CD4-positive, alpha-beta T cell treated with Interleukin-15 for 1 hour (primary cell): ENCODE results near the gene STK40.
A peak's percentile ranks its signal among the peaks of the same experiment; 100 is the strongest.

Source experiments
- DNase-seq: peaks from one replicate; pipeline ENCODE4 v3.0.0-alpha.2; 2020

STK40 gene

DNA sequence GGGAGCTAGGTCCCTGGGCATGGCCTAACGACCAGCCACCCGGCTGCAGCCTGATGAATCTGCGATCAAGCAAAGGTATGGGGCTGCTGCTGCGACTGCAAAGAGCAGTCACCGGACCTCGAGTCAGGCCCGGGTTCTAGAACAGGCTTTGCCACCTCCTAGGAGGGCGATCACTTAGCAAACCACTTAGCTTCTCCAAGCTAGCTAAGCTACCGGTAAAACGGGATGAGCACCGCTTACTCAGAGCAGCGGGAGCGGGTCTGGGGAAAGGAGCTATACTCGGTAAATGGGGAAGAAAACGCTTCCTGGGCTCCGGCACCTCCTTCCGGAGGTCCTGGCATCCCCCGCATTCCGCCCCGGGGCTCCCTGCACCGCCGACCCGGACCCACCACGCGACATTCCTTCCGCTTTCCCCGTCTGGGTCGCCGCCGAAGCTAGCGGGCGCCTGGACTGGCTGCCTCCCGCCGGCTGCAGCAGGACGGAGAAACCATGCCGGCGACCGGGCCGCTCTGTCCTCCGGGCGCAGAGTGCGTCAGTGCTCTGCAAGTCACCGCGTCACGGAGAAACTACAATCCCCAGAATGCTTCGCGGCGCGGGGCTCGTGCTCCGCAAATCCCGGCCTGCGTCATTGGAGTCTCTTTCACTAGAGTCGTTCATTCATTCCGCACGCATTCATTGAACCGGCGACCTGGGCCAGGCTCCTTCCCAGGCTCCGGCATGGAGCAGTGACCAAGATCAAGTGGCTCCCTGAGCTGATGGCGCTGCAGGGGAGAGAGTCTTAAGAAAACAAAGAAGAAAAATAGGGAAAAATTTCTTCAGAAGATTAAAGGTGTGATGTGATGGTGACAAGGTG is 11.9 kb upstream of the STK40 start, which contains the start of gene LSM10:
LSM10 (minus strand) TSS at position 531 of the 853 bp plus-strand sequence. CDS start 3,779 bp downstream, outside the sequence.
- DNase-seq = peak; percentile 91

- no peak for DNase-seq
Measured at GRCh38 chr1:36397083-36397377, 11.3 kb upstream of the STK40 start.

- no peak for DNase-seq
Measured at GRCh38 chr1:36396359-36396758, 10.6 kb upstream of the STK40 start.

DNA sequence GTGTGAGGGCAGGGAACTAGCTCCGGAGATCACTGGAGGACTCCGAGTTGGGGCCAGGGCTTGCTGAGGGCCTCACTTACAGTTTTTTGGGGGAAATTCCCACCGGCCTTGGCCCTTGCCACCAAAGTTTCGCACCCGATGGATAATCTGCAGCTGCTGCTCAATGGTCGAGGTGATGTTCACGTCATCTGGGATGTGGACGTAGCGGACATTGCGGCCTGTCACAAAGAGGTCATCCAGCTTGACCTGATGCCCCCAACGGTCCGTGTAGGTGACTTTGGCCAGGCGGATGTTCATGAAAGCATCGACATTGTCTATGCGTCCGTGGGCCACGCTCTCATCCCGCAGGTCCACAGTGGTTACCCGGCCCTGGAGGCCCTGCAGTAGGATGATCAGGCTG is 8.0 kb upstream of the STK40 start:
- no peak for DNase-seq

GRCh38 chr1:36392836-36393235 is 7.1 kb upstream of the STK40 start:
- no peak for DNase-seq

GRCh38 chr1:36391271-36391670 is 5.5 kb upstream of the STK40 start:
- no peak for DNase-seq

GRCh38 chr1:36390411-36390810 is 4.7 kb upstream of the STK40 start:
- no peak for DNase-seq

DNA sequence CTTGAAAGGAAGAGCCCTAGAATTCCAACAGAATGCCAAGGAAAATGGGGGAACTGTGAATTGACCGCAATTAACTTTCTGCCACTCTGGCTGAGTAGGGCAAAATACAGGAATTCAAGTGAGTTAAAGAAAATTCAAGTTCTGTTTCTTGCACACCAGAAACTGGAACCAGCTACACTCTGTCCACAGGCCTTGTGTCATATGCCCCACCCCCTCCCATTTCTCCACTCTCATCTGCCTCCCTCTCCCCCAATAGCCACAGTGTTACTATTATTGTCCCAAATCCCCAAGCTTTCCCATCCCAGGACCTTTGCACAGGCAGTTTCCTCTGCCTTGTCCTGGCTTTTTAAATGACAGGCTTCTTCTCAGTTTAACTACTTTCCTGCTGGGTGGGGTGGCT is 4.3 kb upstream of the STK40 start:
- no peak for DNase-seq

GRCh38 chr1:36389261-36389660 is 3.5 kb upstream of the STK40 start:
- DNase-seq = no peak

DNA sequence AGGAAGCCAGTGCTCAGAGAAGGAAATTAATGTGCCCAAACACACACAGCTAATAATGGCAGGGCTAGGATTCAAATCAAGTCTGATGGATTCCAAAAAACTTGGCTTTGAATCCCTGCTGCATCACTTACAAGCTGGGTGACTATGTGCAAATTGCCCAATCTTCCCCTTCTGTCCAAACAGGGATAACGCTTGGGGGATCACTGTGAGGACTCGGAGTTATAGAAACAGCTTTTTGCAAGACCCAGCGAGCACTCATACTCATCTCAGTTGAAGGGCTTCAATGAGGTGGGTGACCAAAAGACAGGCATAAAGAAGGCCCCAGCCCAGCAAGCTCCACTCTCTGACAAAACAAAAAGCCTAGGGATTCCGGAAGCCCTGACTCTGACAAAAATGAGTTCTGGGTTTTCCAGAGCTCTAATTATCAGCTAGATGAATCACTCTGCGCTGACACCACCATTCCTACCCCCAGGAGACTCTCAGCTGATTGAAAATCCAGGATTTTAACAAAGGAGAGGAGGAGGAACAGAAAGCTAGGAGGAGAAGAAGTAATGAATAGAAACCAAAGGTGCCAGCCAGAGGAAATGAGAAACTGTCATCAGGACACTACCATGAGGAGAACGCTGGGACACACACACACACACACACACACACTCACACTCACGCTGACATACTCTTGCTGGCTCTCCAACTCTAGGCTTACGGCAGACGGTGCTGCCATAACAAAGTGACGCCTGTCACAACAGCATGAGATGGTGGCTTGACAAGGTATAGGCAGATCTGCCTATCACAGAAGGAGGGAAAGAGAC is 1.6 kb upstream of the STK40 start:
- peak; percentile 40 for DNase-seq

DNA sequence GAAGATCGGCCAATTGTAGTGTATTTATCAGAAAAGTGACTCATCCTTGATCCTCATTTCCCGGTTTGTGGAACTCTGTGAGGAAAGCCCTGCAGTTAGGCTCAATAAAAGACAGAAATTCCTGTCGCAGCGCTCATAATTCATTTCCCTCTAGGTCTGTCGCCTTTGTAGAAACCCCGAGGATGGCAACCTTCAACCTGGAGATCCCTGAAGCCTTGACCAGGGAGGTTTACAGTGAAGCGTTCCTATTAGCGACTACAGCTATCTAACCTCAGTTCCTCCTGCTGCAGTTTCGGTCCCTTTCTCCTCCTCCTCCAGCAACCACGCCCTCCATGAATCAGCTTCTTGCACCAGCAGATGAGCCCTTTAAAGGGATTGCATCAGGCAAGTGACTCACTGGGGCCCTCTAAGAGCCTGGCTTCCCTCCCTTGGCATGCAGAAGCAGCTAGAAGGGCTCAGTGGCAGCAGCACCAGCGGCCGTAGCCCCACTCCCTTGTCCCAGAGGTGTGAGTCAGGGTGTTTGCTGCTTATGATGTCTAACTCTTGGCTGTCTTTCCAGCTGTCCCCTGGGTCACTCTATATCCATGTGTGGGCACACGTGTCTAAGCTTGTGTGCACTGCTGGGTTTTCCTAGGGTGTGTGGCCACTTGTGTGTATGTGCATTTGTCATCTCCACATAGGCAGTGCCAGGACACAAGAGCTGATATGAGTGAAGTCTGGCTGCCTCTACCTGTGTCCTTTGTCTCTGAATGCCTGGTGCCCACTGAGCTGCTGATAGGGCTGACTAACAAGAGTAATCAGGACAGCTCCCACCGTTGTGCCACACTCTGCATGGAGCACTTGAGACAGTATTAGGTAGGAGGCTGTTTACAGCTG is 779 bp upstream of the STK40 start:
- peak; percentile 94 for DNase-seq

DNA sequence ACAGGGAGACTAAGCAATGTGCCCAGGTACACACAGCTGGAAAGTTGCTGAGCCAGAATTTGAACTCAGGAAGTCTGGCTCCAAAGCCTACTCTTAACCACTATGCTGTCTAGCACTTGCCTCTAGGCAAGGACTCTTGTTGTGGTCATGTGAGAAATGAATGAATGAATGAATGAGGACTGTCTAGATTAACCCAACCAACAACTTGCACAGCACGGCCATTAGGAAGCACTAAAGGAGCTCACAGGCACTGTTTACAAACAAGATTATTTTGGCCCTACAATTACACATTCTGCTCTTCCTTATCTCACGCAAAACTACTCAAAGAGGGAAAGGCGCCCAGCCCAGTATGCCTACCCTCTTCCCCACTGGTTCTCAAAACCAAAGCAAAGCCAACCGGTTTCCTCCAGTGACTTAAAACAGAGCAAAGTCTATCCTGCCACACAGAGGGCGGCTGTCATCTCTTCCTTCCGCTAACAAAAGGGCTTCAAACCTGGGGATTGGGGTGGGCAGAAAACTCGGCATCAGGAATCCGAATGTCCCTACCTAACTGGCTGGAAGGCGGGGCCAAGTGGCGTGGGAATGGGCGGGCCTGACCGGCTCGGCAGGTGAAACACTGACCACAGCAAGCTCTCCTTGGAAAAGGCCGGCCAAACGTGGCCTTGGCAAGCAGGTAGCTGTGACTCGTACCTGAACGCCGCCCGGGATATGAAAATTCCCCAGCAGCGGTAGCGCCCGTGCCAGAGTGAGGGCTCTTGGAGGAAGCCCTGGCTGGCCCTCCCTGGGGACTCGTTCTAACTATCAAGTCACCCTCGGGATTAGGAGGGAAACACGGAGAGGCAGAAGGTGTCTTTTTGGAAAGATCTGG is 948 bp downstream of the STK40 start:
- peak; percentile 44 for DNase-seq

DNA sequence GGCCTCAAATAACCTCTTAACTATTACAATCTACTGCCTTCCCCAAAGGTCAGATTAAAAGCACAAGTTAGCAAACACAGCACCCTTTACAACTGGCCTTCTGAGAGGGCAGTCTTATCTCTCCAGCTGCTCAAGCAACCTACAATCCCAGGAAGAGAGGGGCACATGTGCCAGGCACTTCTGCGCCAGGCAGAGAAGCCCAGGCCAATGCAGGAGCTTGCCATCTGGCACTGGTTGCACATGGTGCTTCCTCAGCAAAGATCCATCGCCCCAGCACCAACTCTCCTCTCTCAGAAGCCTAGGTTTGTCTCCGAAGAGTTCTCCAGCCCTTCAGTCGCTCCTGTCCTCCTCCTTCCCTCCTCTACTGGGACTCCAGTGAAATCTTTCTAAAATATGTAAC is 2.5 kb downstream of the STK40 start:
- DNase-seq = no peak

GRCh38 chr1:36382669-36383068 is 3.1 kb downstream of the STK40 start:
- no peak for DNase-seq

DNA sequence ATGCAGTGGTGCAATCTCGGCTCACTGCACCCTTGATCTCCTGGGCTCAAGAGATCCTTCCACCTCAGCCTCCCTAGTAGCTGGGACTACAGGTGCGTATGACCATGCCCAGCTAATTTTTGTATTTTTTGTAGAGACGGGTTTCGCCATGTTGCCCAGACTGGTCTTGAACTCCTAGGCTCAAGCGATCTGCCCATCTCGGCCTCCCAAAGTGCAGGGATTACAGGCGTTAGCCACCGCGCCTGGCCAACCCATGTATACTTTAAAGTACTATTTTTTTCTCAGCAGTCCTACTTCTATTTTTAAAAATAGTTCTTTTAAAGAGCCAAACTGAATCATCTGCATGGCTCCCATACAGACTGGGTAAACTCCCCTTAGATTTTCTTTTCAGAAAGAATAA is 3.5 kb downstream of the STK40 start:
- DNase-seq = no peak

DNA sequence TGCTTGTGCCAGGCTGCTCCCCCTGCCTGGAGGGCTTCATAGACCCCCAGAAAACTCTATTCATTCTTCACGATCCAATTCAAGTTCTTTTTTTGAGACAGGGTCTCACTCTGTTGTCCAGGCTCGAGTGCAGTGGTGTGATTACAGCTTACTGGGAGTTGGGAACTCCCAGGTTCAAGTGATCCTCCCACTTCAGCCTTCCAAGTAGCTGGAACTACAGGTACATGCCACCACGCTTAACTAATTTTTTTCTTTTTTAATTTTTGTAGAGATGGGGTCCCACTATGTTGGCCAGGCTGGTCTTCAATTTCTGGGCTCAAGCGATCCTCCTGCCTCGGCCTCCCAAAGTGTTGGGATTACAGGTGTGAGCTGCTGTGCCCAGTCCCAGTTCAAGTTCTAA is 4.3 kb downstream of the STK40 start:
- no peak for DNase-seq

- no peak for DNase-seq
Measured at GRCh38 chr1:36380782-36381181, 4.9 kb downstream of the STK40 start.

DNA sequence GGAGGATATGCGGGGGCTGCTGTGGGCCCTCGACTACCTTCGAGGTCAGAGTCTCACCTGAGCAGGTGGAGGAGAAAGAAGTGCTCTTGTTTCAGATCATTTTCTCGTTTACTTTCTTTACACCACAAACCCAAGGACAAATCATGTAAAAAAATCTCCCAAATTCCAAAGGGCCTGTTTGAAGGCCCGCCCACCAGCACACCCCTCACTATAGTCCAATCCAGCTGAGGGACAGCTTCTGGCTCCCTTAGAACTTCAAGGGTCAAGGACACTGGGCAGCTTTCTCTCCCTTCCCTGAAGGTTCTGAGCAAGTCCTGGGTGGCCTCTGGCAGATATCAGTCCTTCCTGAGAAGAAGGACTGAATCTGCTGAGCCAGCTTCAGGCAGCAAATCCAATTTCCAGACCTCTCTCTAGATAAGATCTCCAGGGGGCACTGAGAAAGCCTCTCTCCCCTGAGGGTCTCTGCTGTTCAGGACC is 5.5 kb downstream of the STK40 start:
- no peak for DNase-seq

GRCh38 chr1:36377791-36378492 is 7.8 kb downstream of the STK40 start:
- DNase-seq = no peak

GRCh38 chr1:36372617-36373016 is 13.1 kb downstream of the STK40 start:
- no peak for DNase-seq
